ENCODE measurements around the gene BANP. TPM values are rescaled to one million over a fixed set of nuclear protein-coding genes. Genes with fewer than 3 reads are reported as not detected.
A peak's percentile ranks its signal among the peaks of the same experiment; 100 is the strongest.
"Not testable (repeated sequence)": the region's sequence is repeated elsewhere in the genome, so short reads cannot be mapped to it uniquely, and the experiment has no call there.

The BANP gene
- total RNA-seq, 1 donor from 2014 or later, result 44.9 TPM

DNA sequence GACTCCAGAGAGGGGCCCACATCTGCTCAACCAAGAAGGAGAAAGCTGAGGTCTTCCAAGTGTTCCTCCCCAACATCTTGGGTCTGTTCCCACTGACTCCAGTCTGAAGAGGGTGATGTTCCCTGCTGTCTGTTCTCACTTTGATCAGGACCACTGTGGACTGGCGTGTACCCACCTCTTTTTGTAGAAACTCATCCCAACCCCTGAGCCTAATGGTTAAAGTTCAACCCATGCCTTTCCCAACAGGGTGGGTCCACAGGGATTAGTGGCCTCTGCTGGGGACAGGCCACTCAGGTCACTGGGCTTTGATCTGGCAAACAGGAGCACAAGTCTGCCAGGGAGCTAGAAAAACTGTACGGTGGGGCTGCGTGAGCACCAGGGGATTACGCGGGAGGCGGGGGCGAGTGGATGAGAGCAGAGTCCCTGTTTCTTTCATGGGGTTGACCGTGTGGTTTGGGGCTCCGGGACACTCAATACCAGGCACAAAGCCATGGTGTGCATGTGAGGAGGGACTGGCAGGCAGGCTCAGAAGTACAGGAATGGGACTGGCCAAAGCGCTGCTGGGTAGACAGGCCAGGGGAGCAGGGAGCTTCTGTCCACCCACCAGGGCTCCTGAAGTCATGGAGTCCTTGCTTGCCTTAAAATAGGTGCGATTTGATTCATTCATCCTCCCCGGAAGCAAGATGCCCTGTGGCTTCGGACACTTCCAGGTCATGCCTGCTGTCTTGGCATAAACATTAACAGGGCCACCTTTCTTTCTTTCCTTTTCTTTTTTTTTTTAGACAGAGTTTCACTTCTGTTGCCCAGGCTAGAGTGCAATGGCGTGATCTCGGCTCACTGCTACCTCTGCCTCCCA lies 14.6 kb upstream of the BANP start, which contains the start of gene CA5A:
Gene CA5A, minus strand, starts transcription at position 155 of the 856 bp plus-strand sequence. Its CDS starts 79 bp downstream, at position 76.
- Mint-ChIP-seq H3K4me3 (no peak within 1 kb of the TSS), H3K4me1 (peaks cover 3% of the 10 kb centered on the region), H3K9me3 (peaks cover 4% of the 10 kb centered on the region), H3K36me3 (ENCODE audit: low read depth) (no peaks in the 10 kb centered on the region), H3K27ac (no peak within 1 kb of the TSS), H3K27me3 (peaks cover 5% of the 10 kb centered on the region)
- intact Hi-C loops (cut with micrococcal nuclease), result no loop called here
- no peak for DNase-seq

DNA sequence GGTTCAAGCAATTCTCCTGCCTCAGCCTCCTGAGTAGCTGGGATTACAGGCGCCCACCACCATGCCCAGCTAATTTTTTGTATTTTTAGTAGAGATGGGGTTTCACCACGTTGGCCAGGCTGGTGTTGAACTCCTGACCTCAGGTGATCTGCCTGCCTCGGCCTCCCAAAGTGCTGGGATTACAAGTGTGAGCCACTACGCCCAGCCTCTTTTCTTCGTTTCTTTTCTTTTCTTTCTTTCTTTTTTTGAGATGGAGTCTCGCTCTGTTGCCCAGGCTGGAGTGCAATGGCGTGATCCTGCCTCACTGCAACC lies 14.0 kb upstream of the BANP start:
- DNase-seq; intact Hi-C loops (cut with micrococcal nuclease): not testable (repeated sequence)

DNA sequence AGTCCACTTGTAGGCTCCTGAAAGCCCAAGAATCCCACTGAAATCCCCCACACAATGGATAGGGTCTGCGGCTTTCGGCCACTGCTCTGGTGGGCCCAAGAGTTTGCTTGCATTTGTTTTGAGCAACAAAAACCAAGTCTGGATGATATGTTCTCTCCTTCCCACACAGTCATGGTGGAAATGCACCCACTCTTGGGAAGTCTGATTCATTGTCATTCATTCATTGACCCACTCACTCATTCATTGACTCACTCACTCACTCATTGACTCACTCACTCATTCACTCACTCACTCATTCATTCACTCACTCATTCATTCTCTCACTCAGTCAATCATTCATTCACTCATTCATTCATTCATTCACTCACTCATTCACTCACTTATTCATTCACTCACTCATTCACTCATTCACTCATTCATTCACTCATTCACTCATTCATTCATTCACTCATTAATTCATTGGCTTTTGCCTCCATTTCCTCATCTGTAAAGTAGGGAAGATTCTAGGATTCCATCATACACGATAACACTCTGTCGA lies 12.8 kb upstream of the BANP start:
- Mint-ChIP-seq H3K27ac (no peak overlapping the region), H3K4me3 (no peak overlapping the region), H3K4me1 (peaks cover 3% of the 10 kb centered on the region), H3K36me3 (ENCODE audit: low read depth) (no peaks in the 10 kb centered on the region), H3K27me3 (peaks cover 5% of the 10 kb centered on the region), H3K9me3 (peaks cover 4% of the 10 kb centered on the region)
- no peak for DNase-seq
- intact Hi-C loops (cut with micrococcal nuclease), result no loop called here

More for the DNA sequence above, 14.0 kb upstream of the BANP start:
- H3K27ac Mint-ChIP-seq; H3K27me3 Mint-ChIP-seq; H3K9me3 Mint-ChIP-seq; H3K4me1 Mint-ChIP-seq; H3K36me3 Mint-ChIP-seq (ENCODE audit: low read depth); H3K4me3 Mint-ChIP-seq: not testable (repeated sequence)

DNA sequence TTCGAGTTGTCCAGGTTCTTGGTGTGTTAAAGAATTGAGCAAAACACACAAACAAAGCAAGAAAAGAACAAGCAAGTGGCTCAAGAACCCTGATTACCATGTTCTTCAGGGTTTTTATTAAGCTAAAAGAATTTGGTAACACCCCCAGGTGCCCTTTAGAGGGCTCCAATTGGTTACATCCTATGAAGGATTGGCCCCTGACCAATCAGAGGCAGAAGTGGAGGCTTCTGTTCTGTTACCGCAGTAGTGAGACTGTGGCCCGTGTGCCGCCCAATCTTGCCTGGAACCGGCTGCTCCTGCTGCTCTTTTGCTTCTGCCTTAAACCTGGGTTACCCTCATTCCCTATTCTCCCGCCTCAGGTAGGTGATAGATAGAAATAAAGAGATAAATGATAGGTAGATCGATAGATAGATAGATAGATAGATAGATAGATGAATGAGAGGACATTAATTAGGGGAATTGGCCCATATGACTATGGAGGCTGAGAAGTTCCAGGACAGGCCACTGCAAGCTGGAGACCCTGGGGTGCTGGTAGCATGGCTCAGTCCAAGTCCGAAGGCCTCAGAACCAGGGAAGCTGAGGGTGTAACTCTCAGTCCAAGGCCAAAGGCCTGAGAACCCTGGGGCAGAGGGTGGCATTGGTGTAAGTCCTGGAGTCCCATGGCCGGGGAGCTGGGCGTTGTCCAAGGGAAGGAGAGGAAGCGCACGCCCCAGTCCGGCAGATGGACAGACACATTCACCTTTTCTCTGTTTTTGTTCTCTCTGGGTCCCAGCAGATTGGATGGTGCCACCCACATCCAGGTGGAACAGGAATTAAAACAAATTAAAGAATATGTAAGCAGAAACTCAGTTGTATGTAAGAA lies 11.4 kb upstream of the BANP start:
- peaks cover 3% of the 10 kb centered on the region for H3K4me1 Mint-ChIP-seq
- H3K36me3 Mint-ChIP-seq (ENCODE audit: low read depth), result no peaks in the 10 kb centered on the region
- no peak overlapping the region for H3K27ac Mint-ChIP-seq
- intact Hi-C loops (cut with micrococcal nuclease), result no loop called here
- H3K9me3 Mint-ChIP-seq, result peaks cover 4% of the 10 kb centered on the region
- DNase-seq, result no peak
- H3K4me3 Mint-ChIP-seq, result no peak overlapping the region
- H3K27me3 Mint-ChIP-seq, result peaks cover 5% of the 10 kb centered on the region

DNA sequence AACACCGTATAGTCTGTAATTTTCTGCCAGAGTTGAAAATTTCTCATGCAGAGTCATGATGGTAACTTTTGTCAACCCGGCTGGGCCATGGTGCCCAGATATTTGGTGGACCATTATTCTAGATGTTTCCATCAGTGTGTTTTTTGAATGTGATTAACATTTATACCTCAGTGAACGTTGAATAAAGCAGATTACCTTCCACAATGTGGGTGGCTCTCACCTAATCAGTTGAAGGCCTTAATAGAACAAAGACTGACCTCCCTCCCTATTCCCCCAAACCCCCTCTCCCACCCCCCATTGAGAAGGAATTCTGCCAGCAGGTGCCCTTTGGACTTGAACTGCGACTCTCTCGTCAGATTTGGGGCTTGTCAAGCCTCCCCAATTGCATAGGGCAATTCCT lies 8.6 kb upstream of the BANP start:
- Mint-ChIP-seq H3K4me3 (no peak overlapping the region), H3K36me3 (ENCODE audit: low read depth) (no peaks in the 10 kb centered on the region), H3K4me1 (peaks cover 12% of the 10 kb centered on the region), H3K9me3 (peaks cover 4% of the 10 kb centered on the region), H3K27me3 (peaks cover 5% of the 10 kb centered on the region), H3K27ac (no peak overlapping the region)
- DNase-seq, result no peak
- intact Hi-C loops (cut with micrococcal nuclease), result no loop called here

DNA sequence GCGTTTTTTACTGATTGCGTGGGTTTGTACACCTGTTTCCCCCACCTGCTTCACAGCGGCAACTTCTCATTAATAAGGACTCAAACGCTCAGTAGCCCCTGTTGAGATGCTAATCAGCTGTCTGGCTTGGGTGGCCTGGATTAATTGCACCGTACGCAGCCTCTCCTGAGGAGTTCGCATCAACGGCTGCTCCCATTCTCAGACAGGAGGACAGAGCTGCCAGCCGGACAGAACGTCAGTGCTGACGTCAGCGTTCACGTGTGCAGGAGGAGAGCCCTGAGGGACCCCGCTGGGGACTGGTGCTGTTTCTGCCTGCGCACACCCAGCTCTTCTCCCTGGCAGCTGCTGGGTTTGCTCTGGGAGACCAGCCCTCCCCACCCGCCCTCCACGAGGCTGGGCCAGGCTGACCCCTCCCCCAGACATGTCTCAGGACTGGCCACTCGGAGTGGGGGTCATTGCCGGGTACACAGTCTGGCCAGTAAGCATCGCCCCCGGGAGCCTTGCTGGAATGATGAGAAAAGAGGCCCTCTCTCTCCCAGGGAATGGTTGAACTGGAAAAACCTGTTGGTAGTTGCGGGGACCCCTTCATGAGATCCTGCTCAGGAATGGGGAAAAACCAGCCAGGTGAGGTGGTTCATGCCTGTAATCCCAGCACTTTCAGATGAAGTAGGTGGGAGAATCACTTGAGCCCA lies 5.7 kb upstream of the BANP start:
- intact Hi-C loops (cut with micrococcal nuclease), result no loop called here
- H3K9me3 Mint-ChIP-seq, result no peaks in the 10 kb centered on the region
- peak overlapping the region; percentile 23 for H3K4me3 Mint-ChIP-seq
- peaks cover 24% of the 10 kb centered on the region for H3K4me1 Mint-ChIP-seq
- no peak overlapping the region for H3K27ac Mint-ChIP-seq
- H3K27me3 Mint-ChIP-seq, result no peaks in the 10 kb centered on the region
- H3K36me3 Mint-ChIP-seq (ENCODE audit: low read depth), result no peaks in the 10 kb centered on the region
- peak; percentile 68 for DNase-seq

DNA sequence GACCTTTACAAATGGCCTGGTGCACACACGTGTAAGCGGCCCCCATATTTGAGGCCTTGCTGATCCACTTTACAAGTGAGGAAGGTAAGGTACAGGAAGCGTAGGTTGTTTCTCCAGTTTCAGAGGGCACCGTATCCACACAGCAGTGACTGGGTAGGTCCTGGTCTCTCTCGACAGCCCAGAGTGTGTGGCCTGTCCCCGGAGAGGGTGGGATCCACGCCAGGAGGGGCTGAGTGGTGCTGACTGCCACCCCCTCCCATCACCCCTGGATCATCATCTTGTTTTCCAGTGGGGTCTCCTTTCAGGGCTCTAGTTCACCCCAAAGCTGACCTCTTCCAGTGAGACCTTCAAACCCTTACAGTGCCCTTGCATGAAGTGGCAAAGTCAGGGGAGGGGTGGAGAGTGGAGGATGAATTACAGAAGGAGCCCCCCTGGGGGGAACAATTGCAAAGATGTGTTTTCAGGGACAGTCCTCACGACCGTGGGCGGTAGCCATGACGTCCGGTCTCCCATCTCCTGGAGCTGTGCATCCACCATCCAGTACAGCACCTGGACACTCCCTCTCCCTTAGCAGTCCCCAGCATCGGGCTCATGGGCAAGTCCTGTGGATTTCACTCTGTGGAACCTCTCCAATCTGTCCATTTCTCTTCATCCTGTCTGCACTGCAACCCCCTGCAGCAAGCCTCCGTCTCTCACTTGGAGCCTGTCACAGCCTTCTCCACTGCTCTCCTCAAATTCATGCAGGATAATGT lies 4.5 kb upstream of the BANP start:
- intact Hi-C loops (cut with micrococcal nuclease), result no loop called here
- Mint-ChIP-seq H3K9me3 (no peaks in the 10 kb centered on the region), H3K27me3 (no peaks in the 10 kb centered on the region), H3K36me3 (ENCODE audit: low read depth) (no peaks in the 10 kb centered on the region), H3K27ac (peak overlapping the region; percentile 45), H3K4me3 (no peak overlapping the region), H3K4me1 (peaks cover 26% of the 10 kb centered on the region)
- no peak for DNase-seq

DNA sequence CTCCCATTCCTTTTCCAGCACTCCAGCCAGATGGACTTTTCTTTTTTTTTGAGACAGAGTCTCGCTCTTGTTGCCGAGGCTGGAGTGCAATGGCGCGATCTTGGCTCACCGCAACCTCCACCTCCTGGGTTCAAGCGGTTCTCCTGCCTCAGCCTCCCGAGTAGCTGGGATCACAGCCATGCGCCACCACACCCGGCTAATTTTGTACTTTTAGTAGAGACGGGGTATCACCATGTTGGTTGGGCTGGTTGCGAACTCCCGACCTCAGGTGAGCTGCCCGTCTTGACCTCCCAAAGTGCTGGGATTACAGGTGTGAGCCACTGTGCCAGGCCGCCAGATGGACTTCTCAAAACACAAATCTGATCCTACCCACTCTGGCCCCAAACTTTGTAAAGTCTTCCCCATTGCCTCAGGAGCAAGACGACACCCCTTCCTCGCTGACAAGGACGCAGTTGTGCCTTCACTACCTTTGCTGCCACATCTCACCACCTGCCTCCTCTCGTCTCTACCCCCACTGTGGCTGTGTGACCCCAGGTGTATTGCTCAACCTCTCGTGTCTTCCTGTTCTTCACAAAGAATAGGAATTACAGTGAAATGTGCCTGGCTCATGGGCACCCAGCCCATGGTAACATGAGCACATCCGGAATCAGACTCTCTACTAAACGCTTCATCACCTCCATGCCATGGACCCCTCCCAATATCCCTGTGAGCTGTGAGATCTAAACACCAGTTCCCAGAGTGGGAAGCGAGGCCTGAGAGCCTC lies 3.7 kb upstream of the BANP start:
- no peaks in the 10 kb centered on the region for H3K27me3 Mint-ChIP-seq
- peak overlapping the region; percentile 73 for H3K4me3 Mint-ChIP-seq
- no peak for DNase-seq
- peaks cover 6% of the 10 kb centered on the region for H3K36me3 Mint-ChIP-seq (ENCODE audit: low read depth)
- H3K27ac Mint-ChIP-seq, result peak overlapping the region; percentile 94
- intact Hi-C loops (cut with micrococcal nuclease), result no loop called here
- peaks cover 32% of the 10 kb centered on the region for H3K4me1 Mint-ChIP-seq
- no peaks in the 10 kb centered on the region for H3K9me3 Mint-ChIP-seq

DNA sequence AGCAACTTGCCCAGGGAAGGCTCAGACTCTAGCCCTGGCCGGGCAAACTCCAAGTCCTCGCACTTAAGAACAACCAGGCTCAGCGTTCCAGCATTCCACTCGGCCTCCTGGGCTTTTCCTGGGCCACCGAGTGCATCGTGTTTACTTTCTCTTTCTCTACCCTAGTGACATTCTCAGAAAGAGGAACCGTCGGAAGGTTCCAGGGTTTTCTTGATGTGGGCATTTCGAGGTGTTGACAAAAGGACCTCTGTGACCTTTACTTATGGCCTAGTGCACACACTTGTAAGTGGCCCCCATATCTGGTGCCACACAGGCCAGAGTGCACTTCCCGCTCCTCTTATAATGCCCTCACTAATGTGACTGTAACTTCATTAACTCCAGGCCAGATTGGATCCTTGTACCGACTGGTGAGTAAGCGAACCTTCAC lies 3.1 kb upstream of the BANP start:
- Mint-ChIP-seq H3K27me3 (no peaks in the 10 kb centered on the region), H3K4me3 (peak overlapping the region; percentile 73), H3K36me3 (ENCODE audit: low read depth) (peaks cover 7% of the 10 kb centered on the region), H3K27ac (peak overlapping the region; percentile 94), H3K4me1 (peaks cover 35% of the 10 kb centered on the region), H3K9me3 (no peaks in the 10 kb centered on the region)
- DNase-seq, result peak; percentile 79
- intact Hi-C loops (cut with micrococcal nuclease), result no loop called here

DNA sequence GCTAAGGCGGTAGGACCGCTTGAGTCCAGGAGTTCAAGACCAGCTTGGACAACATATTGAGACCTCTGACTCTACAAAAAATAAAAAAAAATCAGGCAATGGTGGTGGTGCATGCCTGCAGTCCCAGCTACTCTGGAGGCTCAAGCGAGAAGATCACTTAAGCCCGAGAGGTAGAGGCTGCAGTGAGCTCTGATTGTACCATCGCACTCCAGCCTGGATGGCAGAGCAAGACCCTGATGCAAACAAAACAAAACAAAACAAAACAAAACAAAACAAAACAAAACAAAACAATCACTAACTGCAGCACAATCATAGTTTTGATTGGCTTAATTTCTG lies 2.5 kb upstream of the BANP start:
- Mint-ChIP-seq H3K9me3 (no peaks in the 10 kb centered on the region), H3K4me1 (peaks cover 41% of the 10 kb centered on the region), H3K36me3 (ENCODE audit: low read depth) (peaks cover 12% of the 10 kb centered on the region), H3K27me3 (no peaks in the 10 kb centered on the region), H3K27ac (peak overlapping the region; percentile 94), H3K4me3 (peak overlapping the region; percentile 73)
- no peak for DNase-seq
- intact Hi-C loops (cut with micrococcal nuclease), result no loop called here

DNA sequence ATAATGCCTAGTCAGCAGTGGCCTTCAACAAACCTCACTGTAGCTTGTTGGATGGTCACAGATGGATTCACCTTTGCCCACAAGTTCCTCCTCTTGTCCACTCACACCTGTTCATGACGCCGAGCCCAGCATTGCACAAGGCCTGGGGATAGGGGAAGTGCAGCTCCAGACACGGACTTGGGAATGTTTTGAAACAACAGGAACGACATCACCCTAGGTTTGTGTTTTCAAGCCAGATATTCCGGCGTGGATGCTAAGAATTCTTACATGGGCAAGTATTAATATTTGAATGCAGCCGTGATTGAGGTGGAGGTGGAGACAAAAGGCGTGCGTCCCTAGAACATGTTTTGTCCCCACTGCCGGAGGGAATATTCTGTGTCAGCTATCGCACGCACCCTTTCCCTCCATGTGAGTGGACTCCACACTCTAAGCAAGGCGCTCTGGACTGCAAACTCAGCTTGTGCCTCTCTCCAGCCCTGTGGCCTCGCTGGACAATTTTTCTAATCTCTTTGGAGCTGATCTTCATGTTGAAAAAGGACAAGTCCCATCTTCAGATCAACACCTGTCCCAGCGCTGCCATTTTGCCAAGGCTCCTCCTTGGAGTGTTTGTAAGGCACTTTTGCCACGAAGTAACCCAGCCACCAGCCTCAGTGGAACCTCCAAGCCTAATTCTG lies 2.0 kb upstream of the BANP start:
- peaks cover 17% of the 10 kb centered on the region for H3K36me3 Mint-ChIP-seq (ENCODE audit: low read depth)
- peak overlapping the region; percentile 23 for H3K4me3 Mint-ChIP-seq
- no peak overlapping the region for H3K27ac Mint-ChIP-seq
- H3K27me3 Mint-ChIP-seq, result no peaks in the 10 kb centered on the region
- intact Hi-C loops (cut with micrococcal nuclease), result no loop called here
- peaks cover 46% of the 10 kb centered on the region for H3K4me1 Mint-ChIP-seq
- no peaks in the 10 kb centered on the region for H3K9me3 Mint-ChIP-seq
- DNase-seq, result no peak
